ENCODE measurements around the gene GRIN2D. TPM values are rescaled to one million over a fixed set of nuclear protein-coding genes. Genes with fewer than 3 reads are reported as not detected.

Gene GRIN2D
- total RNA-seq (2021; fragmentation: NEBNext Ultra II Directional; extraction: Animal tissue kit (Norgen Biotek cat#: 25700)), result 1 to 10 TPM; 2.8 to 4.4 (median 3.1) TPM
- long read RNA-seq, result 0 reads

DNA sequence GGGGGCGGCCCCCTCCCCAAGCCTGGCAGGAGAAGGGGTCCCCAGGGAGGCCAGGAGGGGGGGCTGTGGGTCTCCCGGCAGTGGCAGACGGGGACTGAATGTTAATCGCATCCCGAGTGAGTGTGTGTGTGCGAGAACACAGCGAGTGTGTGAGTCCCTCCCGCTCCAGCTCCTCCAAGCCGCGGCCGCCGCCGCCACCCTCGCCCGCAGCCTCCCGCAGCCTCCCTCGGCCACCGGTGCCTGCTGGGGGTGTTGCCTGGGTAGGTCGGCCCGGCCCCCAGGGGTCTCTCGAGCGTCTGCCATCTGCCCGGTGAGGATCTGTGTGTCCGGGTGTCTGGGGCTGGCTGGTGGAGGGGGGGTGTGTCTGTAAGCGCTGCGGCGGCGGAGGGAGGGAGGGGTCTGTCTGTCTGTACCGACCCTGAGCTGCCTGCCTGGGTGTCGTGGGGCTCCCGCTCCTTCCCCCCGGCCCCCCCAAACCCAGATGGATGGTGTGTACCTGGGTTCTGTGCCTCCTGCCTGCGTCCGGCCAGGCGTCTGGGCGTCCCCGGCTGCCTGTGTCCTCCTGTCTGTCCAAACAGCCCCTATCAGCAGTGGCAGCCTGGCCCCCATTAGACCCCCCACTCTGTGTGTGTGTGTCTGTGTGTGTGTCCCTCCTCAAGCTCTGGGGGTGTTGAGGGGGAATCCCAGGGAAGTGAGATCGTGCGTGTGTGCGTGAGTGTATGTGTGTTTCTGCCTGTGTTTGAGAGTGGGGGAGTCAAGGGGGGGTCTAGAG lies at the start of gene GRIN2D:
TSS of gene GRIN2D (plus strand) at position 110 of the 772 bp plus-strand sequence. CDS start 4,725 bp downstream, outside the sequence.
- H3K4me3 Mint-ChIP-seq, result peak within 1 kb of the TSS; percentile 60
- peak; percentile 20 for DNase-seq
- H3K4me1 Mint-ChIP-seq (ENCODE audit: low read depth), result peaks cover 24% of the 10 kb centered on the region
- H3K27ac Mint-ChIP-seq, result no peak within 1 kb of the TSS
- peaks cover 2% of the 10 kb centered on the region for H3K36me3 Mint-ChIP-seq (ENCODE audit: low read depth)
- H3K9me3 Mint-ChIP-seq, result no peaks in the 10 kb centered on the region
- TF ChIP-seq CTCF (IDR thresholded peaks at IDR 0.05), result no peak
- peaks cover 34% of the 10 kb centered on the region for H3K27me3 Mint-ChIP-seq (ENCODE audit: insufficient read depth)

GRCh38 chr19:48344892-48345291 lies 48.6 kb upstream of the GRIN2D start:
- peaks cover 2% of the 10 kb centered on the region; the same call in 1 of the 2 replicates for H3K27me3 Mint-ChIP-seq (ENCODE audit: insufficient read depth)
- H3K9me3 Mint-ChIP-seq, result no peaks in the 10 kb centered on the region
- no peak for TF ChIP-seq CTCF (IDR thresholded peaks at IDR 0.05)
- no peaks in the 10 kb centered on the region for H3K36me3 Mint-ChIP-seq (ENCODE audit: low read depth)
- no peak overlapping the region for H3K4me3 Mint-ChIP-seq
- DNase-seq, result no peak
- H3K27ac Mint-ChIP-seq, result no peak overlapping the region
- peaks cover 13% of the 10 kb centered on the region for H3K4me1 Mint-ChIP-seq (ENCODE audit: low read depth)

GRCh38 chr19:48346191-48346590 lies 47.3 kb upstream of the GRIN2D start:
- DNase-seq, result no peak
- peaks cover 13% of the 10 kb centered on the region for H3K4me1 Mint-ChIP-seq (ENCODE audit: low read depth)
- peaks cover 2% of the 10 kb centered on the region; the same call in 1 of the 2 replicates for H3K27me3 Mint-ChIP-seq (ENCODE audit: insufficient read depth)
- H3K4me3 Mint-ChIP-seq, result no peak overlapping the region
- TF ChIP-seq CTCF (IDR thresholded peaks at IDR 0.05), result no peak
- no peaks in the 10 kb centered on the region for H3K36me3 Mint-ChIP-seq (ENCODE audit: low read depth)
- H3K9me3 Mint-ChIP-seq, result no peaks in the 10 kb centered on the region
- H3K27ac Mint-ChIP-seq, result no peak overlapping the region; the same call in 1 of the 2 replicates

- Mint-ChIP-seq H3K36me3 (ENCODE audit: low read depth) (no peaks in the 10 kb centered on the region), H3K9me3 (no peaks in the 10 kb centered on the region), H3K4me1 (ENCODE audit: low read depth) (peaks cover 9% of the 10 kb centered on the region), H3K4me3 (no peak overlapping the region), H3K27me3 (ENCODE audit: insufficient read depth) (peaks cover 2% of the 10 kb centered on the region; the same call in 1 of the 2 replicates), H3K27ac (no peak overlapping the region)
- DNase-seq, result no peak
- no peak for TF ChIP-seq CTCF (IDR thresholded peaks at IDR 0.05)
Measured at GRCh38 chr19:48348045-48348444, 45.4 kb upstream of the GRIN2D start.

GRCh38 chr19:48348737-48349136 lies 44.7 kb upstream of the GRIN2D start:
- Mint-ChIP-seq H3K27me3 (ENCODE audit: insufficient read depth) (peaks cover 2% of the 10 kb centered on the region; the same call in 1 of the 2 replicates), H3K4me3 (no peak overlapping the region), H3K27ac (no peak overlapping the region), H3K4me1 (ENCODE audit: low read depth) (peaks cover 10% of the 10 kb centered on the region; the same call in 1 of the 2 replicates), H3K9me3 (no peaks in the 10 kb centered on the region), H3K36me3 (ENCODE audit: low read depth) (no peaks in the 10 kb centered on the region)
- no peak for TF ChIP-seq CTCF (IDR thresholded peaks at IDR 0.05)
- DNase-seq, result no peak
